ENCODE results near the gene SMIM10. TPM values are rescaled to one million over a fixed set of nuclear protein-coding genes. Genes with fewer than 3 reads are reported as not detected.
"Not testable (repeated sequence)": the region's sequence is repeated elsewhere in the genome, so short reads cannot be mapped to it uniquely, and the experiment has no call there.

The SMIM10 gene
- total RNA-seq, 1 experiment from 2014 or later = 7.2 TPM

GRCh38 chrX:134960366-134960765, 30.4 kb upstream of the SMIM10 start:
- H3K36me3 ChIP-seq (ENCODE audit: control insufficient read depth, insufficient read depth, low read length); H3K9me3 ChIP-seq (ENCODE audit: control insufficient read depth, insufficient read depth, low read depth, low read length); H3K4me3 ChIP-seq (ENCODE audit: low read depth in 2 of 2, low read length in 2 of 2); DNase-seq (ENCODE audit: low read depth, low spot score); H3K27ac ChIP-seq (ENCODE audit: low read length); CTCF ChIA-PET; H3K27me3 ChIP-seq (ENCODE audit: control insufficient read depth, insufficient read depth, low read length); ATAC-seq; POLR2A ChIA-PET; BruUV-seq (replicated peaks); in situ Hi-C loops (cut with HindIII; ENCODE audit: low pct_unique_long_range_greater_than_20kb, low sequenced_read_pairs); H3K4me1 ChIP-seq (ENCODE audit: control insufficient read depth, insufficient read depth, low read length): not testable (repeated sequence)
- intact Hi-C loops (cut with micrococcal nuclease; ENCODE audit: unreplicated experiment) = loop anchor here (10.0 kb wide), 1 partner anchor 124 kb away; no protein-coding TSS in a partner anchor

GRCh38 chrX:134963041-134963440, 27.8 kb upstream of the SMIM10 start:
- H3K27ac ChIP-seq (ENCODE audit: low read length) = peak overlapping the region; percentile 83
- ChIA-PET POLR2A (no interaction called here), CTCF (no interaction called here)
- intact Hi-C loops (cut with micrococcal nuclease; ENCODE audit: unreplicated experiment) (loop anchor here (10.0 kb wide), 1 partner anchor 122 kb away; no protein-coding TSS in a partner anchor), in situ Hi-C loops (cut with HindIII; ENCODE audit: low pct_unique_long_range_greater_than_20kb, low sequenced_read_pairs) (no loop called here)
- no TSS peak for BruUV-seq (replicated peaks)
- DNase-seq (ENCODE audit: low read depth, low spot score) (no peak), ATAC-seq (no peak)
- peaks cover 6% of the 10 kb centered on the region for H3K4me1 ChIP-seq (ENCODE audit: control insufficient read depth, insufficient read depth, low read length)
- no peaks in the 10 kb centered on the region for H3K36me3 ChIP-seq (ENCODE audit: control insufficient read depth, insufficient read depth, low read length)
- no peak for TF ChIP-seq REST (IDR thresholded peaks at IDR 0.05; ENCODE audit: insufficient read depth in 1 of 2, low read depth in 2 of 2, low read length in 1 of 2)
- TF ChIP-seq CTCF (IDR thresholded peaks at IDR 0.05) = no peak
- no peak for TF ChIP-seq SIN3A (IDR thresholded peaks at IDR 0.05; ENCODE audit: borderline replicate concordance, insufficient read depth, low read depth, low read length)
- no peak for TF ChIP-seq TCF7L2 (IDR thresholded peaks at IDR 0.05; ENCODE audit: low read depth, low read length)
- TF ChIP-seq POLR2AphosphoS5 (IDR thresholded peaks at IDR 0.05; ENCODE audit: low read depth, low read length) = no peak
- H3K4me3 ChIP-seq (ENCODE audit: low read depth in 2 of 2, low read length in 2 of 2) = no peak overlapping the region
- no peaks in the 10 kb centered on the region for H3K27me3 ChIP-seq (ENCODE audit: control insufficient read depth, insufficient read depth, low read length)
- H3K9me3 ChIP-seq (ENCODE audit: control insufficient read depth, insufficient read depth, low read depth, low read length) = no peaks in the 10 kb centered on the region

- no peaks in the 10 kb centered on the region for H3K27me3 ChIP-seq (ENCODE audit: control insufficient read depth, insufficient read depth, low read length)
- DNase-seq (ENCODE audit: low read depth, low spot score) = no peak
- ChIA-PET CTCF (no interaction called here), POLR2A (no interaction called here)
- no peak overlapping the region for H3K4me3 ChIP-seq (ENCODE audit: low read depth in 2 of 2, low read length in 2 of 2)
- BruUV-seq (replicated peaks) = no TSS peak
- no peak for ATAC-seq
- H3K27ac ChIP-seq (ENCODE audit: low read length) = no peak overlapping the region
- intact Hi-C loops (cut with micrococcal nuclease; ENCODE audit: unreplicated experiment) (loop anchor here (10.0 kb wide), 1 partner anchor 115 kb away; no protein-coding TSS in a partner anchor), in situ Hi-C loops (cut with HindIII; ENCODE audit: low pct_unique_long_range_greater_than_20kb, low sequenced_read_pairs) (no loop called here)
- no peaks in the 10 kb centered on the region for H3K9me3 ChIP-seq (ENCODE audit: control insufficient read depth, insufficient read depth, low read depth, low read length)
- TF ChIP-seq CTCF (IDR thresholded peaks at IDR 0.05) (no peak), POLR2AphosphoS5 (IDR thresholded peaks at IDR 0.05; ENCODE audit: low read depth, low read length) (no peak), REST (IDR thresholded peaks at IDR 0.05; ENCODE audit: insufficient read depth in 1 of 2, low read depth in 2 of 2, low read length in 1 of 2) (no peak), TCF7L2 (IDR thresholded peaks at IDR 0.05; ENCODE audit: low read depth, low read length) (no peak), SIN3A (IDR thresholded peaks at IDR 0.05; ENCODE audit: borderline replicate concordance, insufficient read depth, low read depth, low read length) (no peak)
- H3K36me3 ChIP-seq (ENCODE audit: control insufficient read depth, insufficient read depth, low read length) = no peaks in the 10 kb centered on the region
- H3K4me1 ChIP-seq (ENCODE audit: control insufficient read depth, insufficient read depth, low read length) = peaks cover 6% of the 10 kb centered on the region
These were observed 21.1 kb upstream of the SMIM10 start for GRCh38 chrX:134969726-134970125.

Measured in Panc1 (cell line).